H9 (cell line): ENCODE results near the gene PPFIA4. TPM values are rescaled to one million over a fixed set of nuclear protein-coding genes. Genes with fewer than 3 reads are reported as not detected.
A peak's percentile ranks its signal among the peaks of the same experiment; 100 is the strongest.

Experiments used
- DNase-seq: peaks from one replicate; pipeline ENCODE4 v3.0.0-alpha.2; 2017
- H2AFZ ChIP-seq: one replicate; pipeline ENCODE4 v1.6.1; 2013; ENCODE audit warnings: mild to moderate bottlenecking, low read length, control low read depth, moderate library complexity
- H2AK5ac ChIP-seq: 2 replicates; pipeline ENCODE4 v1.6.1; 2013; ENCODE audit warnings: low read length, control low read depth, mixed read lengths; ENCODE audit not compliant: insufficient read length
- H2BK120ac ChIP-seq: one replicate; pipeline ENCODE4 v1.6.1; 2013; ENCODE audit warnings: low read depth, mild to moderate bottlenecking, low read length, control low read depth, inconsistent platforms; ENCODE audit not compliant: poor library complexity, severe bottlenecking
- H2BK12ac ChIP-seq: 2 replicates; pipeline ENCODE4 v1.6.1; 2013; ENCODE audit warnings: low read length, control low read depth, mixed read lengths, low read depth; ENCODE audit not compliant: insufficient read length
- H2BK15ac ChIP-seq: 2 replicates; pipeline ENCODE4 v1.6.1; 2013; ENCODE audit warnings: low read depth, low read length, control low read depth
- H2BK20ac ChIP-seq: one replicate; pipeline ENCODE4 v1.6.1; 2013; ENCODE audit warnings: low read depth, mild to moderate bottlenecking, low read length, control low read depth, inconsistent platforms; ENCODE audit not compliant: poor library complexity, severe bottlenecking
- H2BK5ac ChIP-seq: 2 replicates; pipeline ENCODE4 v1.6.1; 2013; ENCODE audit warnings: low read length, control low read depth, mixed read lengths; ENCODE audit not compliant: insufficient read length
- H3K14ac ChIP-seq: 2 replicates; pipeline ENCODE4 v1.6.1; 2013; ENCODE audit warnings: low read length, control low read depth; ENCODE audit not compliant: insufficient read depth
- H3K18ac ChIP-seq: 2 replicates; pipeline ENCODE4 v1.6.1; 2013; ENCODE audit warnings: low read depth, mild to moderate bottlenecking, mixed read lengths, low read length, control low read depth; ENCODE audit not compliant: insufficient read length
- H3K23ac ChIP-seq: 2 replicates; pipeline ENCODE4 v1.6.1; 2013; ENCODE audit warnings: low read length, control low read depth, mixed read lengths, low read depth; ENCODE audit not compliant: insufficient read length
- H3K23me2 ChIP-seq: 2 replicates; pipeline ENCODE4 v1.6.1; 2013; ENCODE audit warnings: low read depth, mild to moderate bottlenecking, mixed read lengths, low read length, control low read depth; ENCODE audit not compliant: insufficient read length, poor library complexity, severe bottlenecking
- H3K27ac ChIP-seq: 2 replicates; pipeline ENCODE4 v1.5.1; 2013; ENCODE audit warnings: low read length, control low read depth, mixed read lengths, low read depth; ENCODE audit not compliant: insufficient read length
- H3K27me3 ChIP-seq: 2 replicates; pipeline ENCODE4 v1.6.1; 2013; ENCODE audit warnings: low read length, control low read depth, inconsistent platforms; ENCODE audit not compliant: insufficient read depth
- H3K4ac ChIP-seq: 2 replicates; pipeline ENCODE4 v1.6.1; 2013; ENCODE audit warnings: low read depth, mild to moderate bottlenecking, control low read depth, inconsistent platforms, low read length, moderate library complexity
- H3K4me1 ChIP-seq: 2 replicates; pipeline ENCODE4 v1.6.1; 2013; ENCODE audit warnings: low read length, control low read depth, inconsistent platforms; ENCODE audit not compliant: insufficient read depth
- H3K4me2 ChIP-seq: 2 replicates; pipeline ENCODE4 v1.6.1; 2013; ENCODE audit warnings: low read length, control low read depth, mixed read lengths; ENCODE audit not compliant: insufficient read length, insufficient read depth
- H3K56ac ChIP-seq: 2 replicates; pipeline ENCODE4 v1.6.1; 2013; ENCODE audit warnings: low read depth, mild to moderate bottlenecking, mixed read lengths, low read length, control low read depth; ENCODE audit not compliant: insufficient read length
- H3K79me1 ChIP-seq: 2 replicates; pipeline ENCODE4 v1.6.1; 2013; ENCODE audit warnings: low read depth, mild to moderate bottlenecking, moderate library complexity, low read length, control low read depth, inconsistent platforms; ENCODE audit not compliant: insufficient read depth, poor library complexity, severe bottlenecking
- H3K79me2 ChIP-seq: 2 replicates; pipeline ENCODE4 v1.6.1; 2013; ENCODE audit warnings: low read length, control low read depth, inconsistent platforms; ENCODE audit not compliant: insufficient read depth
- H3K9ac ChIP-seq: 2 replicates; pipeline ENCODE4 v1.6.1; 2013; ENCODE audit warnings: low read length, control low read depth, mixed read lengths; ENCODE audit not compliant: insufficient read length; ENCODE audit errors: extremely low read depth
- H3K9me3 ChIP-seq: one replicate; pipeline ENCODE4 v1.6.1; 2013; ENCODE audit warnings: low read depth, low read length, inconsistent platforms; ENCODE audit not compliant: control insufficient read depth
- H3T11ph ChIP-seq: one replicate; pipeline ENCODE4 v1.6.1; 2013; ENCODE audit warnings: mild to moderate bottlenecking, low read length, control low read depth, inconsistent platforms
- H4K20me1 ChIP-seq: one replicate; pipeline ENCODE4 v1.6.1; 2013; ENCODE audit not compliant: control insufficient read depth, insufficient read length, insufficient read depth
- H4K5ac ChIP-seq: 2 replicates; pipeline ENCODE4 v1.6.1; 2013; ENCODE audit warnings: low read depth, mild to moderate bottlenecking, mixed read lengths, low read length, control low read depth; ENCODE audit not compliant: insufficient read length
- H4K8ac ChIP-seq: replicated peaks from 2 replicates; pipeline ENCODE4 v1.6.1; 2013; ENCODE audit warnings: low read length, control low read depth, mixed read lengths, low read depth; ENCODE audit not compliant: insufficient read length
- H4K91ac ChIP-seq: 2 replicates; pipeline ENCODE4 v1.6.1; 2013; ENCODE audit warnings: low read depth, mild to moderate bottlenecking, moderate library complexity, mixed read lengths, low read length, control low read depth; ENCODE audit not compliant: insufficient read length
- H3K27ac Mint-ChIP-seq, 3 experiments: 2 replicates in 2 of 3; 3 replicates in 1 of 3; pipeline ENCODE4 v1.8.0; 2020 to 2021; ENCODE audit warnings: mixed read lengths in 3 of 3, mild to moderate bottlenecking in 1 of 3, moderate library complexity in 1 of 3
- H3K27me3 Mint-ChIP-seq: 2 replicates; pipeline ENCODE4 v1.8.0; 2021; ENCODE audit warnings: low read depth, mild to moderate bottlenecking, moderate library complexity, mixed read lengths
- H3K36me3 Mint-ChIP-seq, 3 experiments: 2 replicates in 2 of 3; 3 replicates in 1 of 3; pipeline ENCODE4 v1.8.0; 2020 to 2021; ENCODE audit warnings: low read depth in 3 of 3, mixed read lengths in 3 of 3; ENCODE audit not compliant: insufficient read depth in 1 of 3
- H3K4me1 Mint-ChIP-seq, 2 experiments: 2 replicates each; pipeline ENCODE4 v1.8.0; 2020; ENCODE audit warnings: mixed read lengths in 2 of 2
- H3K4me3 Mint-ChIP-seq, 2 experiments: 2 replicates in 1 of 2; 3 replicates in 1 of 2; pipeline ENCODE4 v1.8.0; 2020 to 2021; ENCODE audit warnings: mild to moderate bottlenecking in 2 of 2, mixed read lengths in 2 of 2, moderate library complexity in 1 of 2
- H3K9me3 Mint-ChIP-seq, 2 experiments: 2 replicates in 1 of 2; 3 replicates in 1 of 2; pipeline ENCODE4 v1.8.0; 2020; ENCODE audit warnings: mild to moderate bottlenecking in 2 of 2, mixed read lengths in 2 of 2, moderate library complexity in 1 of 2
- WGBS: extraction: QIAGEN DNeasy Blood & Tissue Kit; methylation state at CpG from one replicate; pipeline ENCODE4 v1.1.7; 2013; ENCODE audit warnings: missing lambda C conversion rate, low lambda C conversion rate, mixed read lengths; ENCODE audit not compliant: insufficient read length; ENCODE audit errors: extremely low coverage; 5-methylcytosine and 5-hydroxymethylcytosine counted together
- total RNA-seq: library from RNA; stranded (reverse); gene quantifications from 2 replicates; pipeline ENCODE4 v1.2.1, GENCODE V29; 2021
- TF ChIP-seq, protein P1 (sequence below): fragments of 200-600 bp; sonication (generic); conservative IDR thresholded peaks from 3 replicates; pipeline ENCODE4 v1.8.0; 2021; ENCODE audit warnings: antibody characterized with exemption, mild to moderate bottlenecking

PPFIA4 gene
- total RNA-seq, 1 experiment from 2014 or later = 3.9 TPM

DNA sequence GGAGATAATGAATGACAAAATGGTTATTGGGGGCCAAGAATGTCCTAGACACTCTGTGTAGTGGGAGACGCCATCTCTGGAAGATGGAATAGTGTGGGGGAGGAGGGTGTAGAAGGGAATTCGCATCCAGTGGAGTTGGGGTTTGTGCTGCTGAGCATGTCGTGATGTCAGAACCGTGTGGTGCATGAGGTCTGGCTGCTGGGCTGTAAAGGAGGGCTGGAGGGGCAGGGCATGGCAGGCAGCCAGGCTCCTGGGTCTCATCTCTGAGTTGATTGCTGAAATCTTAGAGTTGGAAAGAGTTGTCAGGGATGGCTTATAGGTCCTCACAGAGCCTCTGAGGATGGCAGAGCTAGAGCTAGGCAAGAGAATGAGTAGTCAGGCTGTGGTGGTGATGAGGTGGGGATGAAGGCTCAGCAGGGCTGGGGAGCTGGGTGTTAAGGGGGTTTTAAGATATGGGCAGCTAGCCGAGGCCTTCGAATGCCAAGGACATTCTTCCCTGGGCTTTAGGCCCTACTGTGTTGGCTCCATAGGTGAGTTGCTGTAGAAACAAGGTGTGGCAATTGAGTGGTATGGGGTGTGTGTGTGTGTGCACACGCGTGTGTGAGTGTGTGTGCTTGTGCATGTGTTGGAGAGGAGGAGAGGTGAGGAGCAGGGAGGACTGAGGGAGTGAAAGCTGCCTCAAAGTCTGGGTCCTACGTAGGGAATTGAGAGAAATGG lies 1.9 kb downstream of the PPFIA4 start:
- Histone ChIP-seq H3K4ac (no peak overlapping the region), H4K20me1 (peaks cover 2% of the 10 kb centered on the region), H3K14ac (no peak overlapping the region), H3K79me1 (no peaks in the 10 kb centered on the region), H2AFZ (no peak overlapping the region), H3K27ac (no peak overlapping the region), H3K9ac (no peak overlapping the region), H4K8ac (no peak overlapping the region), H4K5ac (no peak overlapping the region), H3K4me2 (no peak overlapping the region), H3K27me3 (peaks cover 12% of the 10 kb centered on the region; the same call in 1 of the 2 replicates), H3T11ph (no peak overlapping the region), H3K56ac (no peak overlapping the region), H3K23ac (no peak overlapping the region), H3K9me3 (no peaks in the 10 kb centered on the region), H3K4me1 (no peaks in the 10 kb centered on the region), H3K79me2 (no peaks in the 10 kb centered on the region), H2BK20ac (no peak overlapping the region), H4K91ac (no peak overlapping the region), H2BK5ac (no peak overlapping the region), H2AK5ac (no peak overlapping the region), H3K23me2 (peaks cover 7% of the 10 kb centered on the region), H2BK15ac (no peak overlapping the region), H2BK120ac (no peak overlapping the region), H2BK12ac (no peak overlapping the region), H3K18ac (no peak overlapping the region)
- Mint-ChIP-seq H3K36me3 (peaks cover 17 to 27% (median 27%) of the 10 kb centered on the region in 3 experiments), H3K27me3 (peaks cover 38% of the 10 kb centered on the region), H3K4me1 (peaks cover 18% of the 10 kb centered on the region in 2 experiments), H3K4me3 (peak overlapping the region; percentile 71 to 88; a peak in 2 of 5 replicates), H3K9me3 (peaks cover 0 to 8% of the 10 kb centered on the region in 2 experiments; a peak in 1 of 5 replicates), H3K27ac (peak overlapping the region in 1 of 3 experiments; percentile 4; a peak in 1 of 7 replicates)
- DNase-seq = no peak
- TF ChIP-seq, protein P1, sequence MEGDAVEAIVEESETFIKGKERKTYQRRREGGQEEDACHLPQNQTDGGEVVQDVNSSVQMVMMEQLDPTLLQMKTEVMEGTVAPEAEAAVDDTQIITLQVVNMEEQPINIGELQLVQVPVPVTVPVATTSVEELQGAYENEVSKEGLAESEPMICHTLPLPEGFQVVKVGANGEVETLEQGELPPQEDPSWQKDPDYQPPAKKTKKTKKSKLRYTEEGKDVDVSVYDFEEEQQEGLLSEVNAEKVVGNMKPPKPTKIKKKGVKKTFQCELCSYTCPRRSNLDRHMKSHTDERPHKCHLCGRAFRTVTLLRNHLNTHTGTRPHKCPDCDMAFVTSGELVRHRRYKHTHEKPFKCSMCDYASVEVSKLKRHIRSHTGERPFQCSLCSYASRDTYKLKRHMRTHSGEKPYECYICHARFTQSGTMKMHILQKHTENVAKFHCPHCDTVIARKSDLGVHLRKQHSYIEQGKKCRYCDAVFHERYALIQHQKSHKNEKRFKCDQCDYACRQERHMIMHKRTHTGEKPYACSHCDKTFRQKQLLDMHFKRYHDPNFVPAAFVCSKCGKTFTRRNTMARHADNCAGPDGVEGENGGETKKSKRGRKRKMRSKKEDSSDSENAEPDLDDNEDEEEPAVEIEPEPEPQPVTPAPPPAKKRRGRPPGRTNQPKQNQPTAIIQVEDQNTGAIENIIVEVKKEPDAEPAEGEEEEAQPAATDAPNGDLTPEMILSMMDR = no peak
- WGBS = no CpG with 5 or more reads among the region's 9 CpGs
